Panc1 (cell line): Measurements from ENCODE around the gene PALD1. TPM values are rescaled to one million over a fixed set of nuclear protein-coding genes. Genes with fewer than 3 reads are reported as not detected.

Source experiments
- ATAC-seq: fragments of 200-7000 bp; cut with Tn5 transposase; 2 replicates; pipeline ENCODE4 v1.9.1; 2020; ENCODE audit warnings: mild to moderate bottlenecking, moderate library complexity
- BruUV-seq: library from RNA; stranded (reverse); fragments of 400-500 nt; replicated peaks from 2 replicates; lab custom pipeline; 2021; lab: Mats Ljungman, UMichigan
- CTCF ChIA-PET: fragments of 300-600 bp; sonication (Branson Sonifier 250); formaldehyde crosslinking; loops from one replicate; lab custom pipeline; 2022; ENCODE audit warnings: antibody characterized with exemption; lab: Charles Lee
- POLR2A ChIA-PET: fragments of 300-600 bp; sonication (Branson Sonifier 250); formaldehyde crosslinking; loops from one replicate; lab custom pipeline; 2022; ENCODE audit warnings: antibody characterized with exemption; lab: Charles Lee
- DNase-seq: peaks from one replicate; pipeline ENCODE4 v3.0.0-alpha.2; 2010; ENCODE audit warnings: low read depth, low spot score
- H3K27ac ChIP-seq: 2 replicates; pipeline ENCODE4 v1.5.1; 2011; ENCODE audit warnings: mild to moderate bottlenecking, low read length, inconsistent platforms
- H3K27me3 ChIP-seq: fragments of 200-500 bp; sonication (Bioruptor generic); 2 replicates; pipeline ENCODE4 v1.6.0; 2014; ENCODE audit warnings: low read length, inconsistent platforms; ENCODE audit not compliant: control insufficient read depth, insufficient read depth
- H3K36me3 ChIP-seq: fragments of 200-500 bp; sonication (Bioruptor generic); 2 replicates; pipeline ENCODE4 v1.5.1; 2014; ENCODE audit warnings: inconsistent platforms, mild to moderate bottlenecking, low read length, moderate library complexity; ENCODE audit not compliant: control insufficient read depth, insufficient read depth
- H3K4me1 ChIP-seq: 2 replicates; pipeline ENCODE4 v1.5.1; 2011; ENCODE audit warnings: inconsistent platforms, mild to moderate bottlenecking, low read length, moderate library complexity; ENCODE audit not compliant: control insufficient read depth, insufficient read depth
- H3K4me3 ChIP-seq, 2 experiments: 2 replicates each; pipeline ENCODE4 v1.5.1; 2011 to 2012; ENCODE audit warnings: low read depth in 2 of 2, low read length in 2 of 2, mild to moderate bottlenecking in 2 of 2, inconsistent platforms in 1 of 2, moderate library complexity in 1 of 2
- H3K9me3 ChIP-seq: fragments of 200-500 bp; sonication (Bioruptor generic); 2 replicates; pipeline ENCODE4 v1.5.1; 2014; ENCODE audit warnings: low read depth, mild to moderate bottlenecking, inconsistent platforms, low read length, moderate library complexity; ENCODE audit not compliant: control insufficient read depth, insufficient read depth
- POLR2AphosphoS5 ChIP-seq: IDR thresholded peaks from 2 replicates; pipeline ENCODE4 v1.6.1; 2012; ENCODE audit warnings: mild to moderate bottlenecking, low read depth, low read length, moderate library complexity
- SIN3A ChIP-seq: IDR thresholded peaks from 2 replicates; pipeline ENCODE4 v1.6.1; 2012; ENCODE audit warnings: low read depth, mild to moderate bottlenecking, low read length, moderate library complexity, borderline replicate concordance; ENCODE audit not compliant: insufficient read depth
- TCF7L2 ChIP-seq: IDR thresholded peaks from 2 replicates; pipeline ENCODE4 v1.6.1; 2011; ENCODE audit warnings: mild to moderate bottlenecking, low read depth, low read length, inconsistent platforms
- in situ Hi-C: cut with HindIII; loops from 2 replicates; pipeline ENCODE4 v1.10.0; 2016; ENCODE audit warnings: low sequenced_read_pairs, low pct_unique_long_range_greater_than_20kb
- intact Hi-C: fragments of 100-400 bp; cut with micrococcal nuclease; formaldehyde crosslinking; loops from one replicate; pipeline ENCODE4 v1.10.0; 2022; ENCODE audit not compliant: unreplicated experiment
- total RNA-seq: library from RNA; stranded (reverse); gene quantifications from one replicate; pipeline ENCODE4 v1.2.1, GENCODE V29; 2021; ENCODE audit not compliant: unreplicated experiment
- TF ChIP-seq, protein P1 (sequence below): fragments of 450-650 bp; IDR thresholded peaks from 2 replicates; pipeline ENCODE4 v1.5.1; 2017; ENCODE audit warnings: mild to moderate bottlenecking
- TF ChIP-seq, protein P2 (sequence below), 2 experiments: IDR thresholded peaks; 2 replicates each; pipeline ENCODE4 v1.6.1; 2011 to 2012; ENCODE audit warnings: low read depth in 2 of 2, control low read depth in 1 of 2, low read length in 1 of 2, mild to moderate bottlenecking in 1 of 2, moderate library complexity in 1 of 2; ENCODE audit not compliant: insufficient read depth in 1 of 2

The PALD1 gene
- total RNA-seq, 1 experiment from 2014 or later, result 3.0 TPM

DNA sequence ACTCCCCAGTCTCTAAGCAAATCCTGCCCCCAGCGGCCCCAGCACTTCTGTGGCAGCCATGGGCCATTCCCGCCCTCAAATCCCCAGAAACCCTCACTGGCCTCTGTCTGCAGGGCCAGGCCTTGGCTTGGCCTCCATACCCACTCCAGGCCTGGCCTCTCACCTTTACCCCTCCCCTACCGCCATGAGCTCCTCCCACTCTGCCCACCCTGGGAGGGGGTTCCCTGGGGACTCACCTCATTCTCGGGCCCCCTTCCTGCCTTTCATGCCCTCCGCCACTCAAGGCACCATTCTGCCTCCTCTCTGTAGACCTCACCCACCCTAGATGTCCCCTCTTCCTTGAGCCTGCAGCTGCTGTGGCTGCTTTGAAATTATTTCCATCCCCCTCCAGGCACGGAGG, 83.0 kb downstream of the PALD1 start:
- Histone ChIP-seq H3K27me3 (no peaks in the 10 kb centered on the region), H3K4me3 (no peak overlapping the region), H3K9me3 (no peaks in the 10 kb centered on the region), H3K27ac (no peak overlapping the region), H3K4me1 (peaks cover 5% of the 10 kb centered on the region), H3K36me3 (no peaks in the 10 kb centered on the region)
- intact Hi-C loops (no loop called here), in situ Hi-C loops (no loop called here)
- TF ChIP-seq POLR2AphosphoS5 (no peak), SIN3A (no peak), TCF7L2 (no peak)
- TF ChIP-seq, protein P1, sequence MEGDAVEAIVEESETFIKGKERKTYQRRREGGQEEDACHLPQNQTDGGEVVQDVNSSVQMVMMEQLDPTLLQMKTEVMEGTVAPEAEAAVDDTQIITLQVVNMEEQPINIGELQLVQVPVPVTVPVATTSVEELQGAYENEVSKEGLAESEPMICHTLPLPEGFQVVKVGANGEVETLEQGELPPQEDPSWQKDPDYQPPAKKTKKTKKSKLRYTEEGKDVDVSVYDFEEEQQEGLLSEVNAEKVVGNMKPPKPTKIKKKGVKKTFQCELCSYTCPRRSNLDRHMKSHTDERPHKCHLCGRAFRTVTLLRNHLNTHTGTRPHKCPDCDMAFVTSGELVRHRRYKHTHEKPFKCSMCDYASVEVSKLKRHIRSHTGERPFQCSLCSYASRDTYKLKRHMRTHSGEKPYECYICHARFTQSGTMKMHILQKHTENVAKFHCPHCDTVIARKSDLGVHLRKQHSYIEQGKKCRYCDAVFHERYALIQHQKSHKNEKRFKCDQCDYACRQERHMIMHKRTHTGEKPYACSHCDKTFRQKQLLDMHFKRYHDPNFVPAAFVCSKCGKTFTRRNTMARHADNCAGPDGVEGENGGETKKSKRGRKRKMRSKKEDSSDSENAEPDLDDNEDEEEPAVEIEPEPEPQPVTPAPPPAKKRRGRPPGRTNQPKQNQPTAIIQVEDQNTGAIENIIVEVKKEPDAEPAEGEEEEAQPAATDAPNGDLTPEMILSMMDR, result no peak
- TF ChIP-seq, protein P2, sequence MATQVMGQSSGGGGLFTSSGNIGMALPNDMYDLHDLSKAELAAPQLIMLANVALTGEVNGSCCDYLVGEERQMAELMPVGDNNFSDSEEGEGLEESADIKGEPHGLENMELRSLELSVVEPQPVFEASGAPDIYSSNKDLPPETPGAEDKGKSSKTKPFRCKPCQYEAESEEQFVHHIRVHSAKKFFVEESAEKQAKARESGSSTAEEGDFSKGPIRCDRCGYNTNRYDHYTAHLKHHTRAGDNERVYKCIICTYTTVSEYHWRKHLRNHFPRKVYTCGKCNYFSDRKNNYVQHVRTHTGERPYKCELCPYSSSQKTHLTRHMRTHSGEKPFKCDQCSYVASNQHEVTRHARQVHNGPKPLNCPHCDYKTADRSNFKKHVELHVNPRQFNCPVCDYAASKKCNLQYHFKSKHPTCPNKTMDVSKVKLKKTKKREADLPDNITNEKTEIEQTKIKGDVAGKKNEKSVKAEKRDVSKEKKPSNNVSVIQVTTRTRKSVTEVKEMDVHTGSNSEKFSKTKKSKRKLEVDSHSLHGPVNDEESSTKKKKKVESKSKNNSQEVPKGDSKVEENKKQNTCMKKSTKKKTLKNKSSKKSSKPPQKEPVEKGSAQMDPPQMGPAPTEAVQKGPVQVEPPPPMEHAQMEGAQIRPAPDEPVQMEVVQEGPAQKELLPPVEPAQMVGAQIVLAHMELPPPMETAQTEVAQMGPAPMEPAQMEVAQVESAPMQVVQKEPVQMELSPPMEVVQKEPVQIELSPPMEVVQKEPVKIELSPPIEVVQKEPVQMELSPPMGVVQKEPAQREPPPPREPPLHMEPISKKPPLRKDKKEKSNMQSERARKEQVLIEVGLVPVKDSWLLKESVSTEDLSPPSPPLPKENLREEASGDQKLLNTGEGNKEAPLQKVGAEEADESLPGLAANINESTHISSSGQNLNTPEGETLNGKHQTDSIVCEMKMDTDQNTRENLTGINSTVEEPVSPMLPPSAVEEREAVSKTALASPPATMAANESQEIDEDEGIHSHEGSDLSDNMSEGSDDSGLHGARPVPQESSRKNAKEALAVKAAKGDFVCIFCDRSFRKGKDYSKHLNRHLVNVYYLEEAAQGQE (IDR thresholded peaks at IDR 0.05; ENCODE audit: insufficient read depth in 1 of 2, low read depth in 2 of 2, low read length in 1 of 2), result no peak
- DNase-seq (no peak), ATAC-seq (no peak)
- POLR2A ChIA-PET, result no interaction called here
- CTCF ChIA-PET, result no interaction called here
- BruUV-seq, result no TSS peak

DNA sequence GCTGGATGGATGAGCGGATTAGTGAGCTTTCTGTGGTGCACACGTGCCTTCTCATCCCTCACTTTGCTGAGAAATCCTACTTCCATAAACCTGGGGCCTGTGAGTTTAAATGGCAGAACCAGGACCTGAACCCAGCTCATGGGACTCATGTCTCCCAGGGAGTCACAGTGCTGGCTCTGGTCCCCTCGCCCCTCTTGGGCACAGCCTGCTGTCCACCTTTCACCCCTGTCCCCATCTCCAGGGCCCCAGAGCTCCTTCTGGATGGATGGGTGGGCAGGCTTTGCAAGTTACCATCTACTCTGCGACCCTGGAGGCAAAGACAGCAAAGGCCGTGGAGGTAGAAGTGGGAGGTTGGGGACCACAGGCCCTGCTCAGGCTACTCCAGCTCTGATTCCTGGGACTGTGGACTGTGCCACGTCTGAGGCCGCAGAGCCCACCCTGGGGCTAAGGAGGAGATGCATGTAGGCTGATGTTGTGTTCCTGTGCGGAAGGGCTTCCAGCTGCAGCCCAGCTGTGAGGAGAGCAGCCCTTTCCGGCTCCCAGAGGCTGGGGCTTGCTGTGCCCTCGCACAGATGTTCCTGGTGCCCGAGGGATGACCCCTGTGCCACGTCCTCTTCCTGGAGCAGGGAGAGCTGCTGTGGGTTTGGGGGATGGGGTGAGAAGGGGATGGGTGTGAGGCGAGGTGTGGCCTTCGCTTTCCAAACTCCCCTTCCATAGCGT, 83.6 kb downstream of the PALD1 start:
- H3K9me3 ChIP-seq, result no peaks in the 10 kb centered on the region
- ChIA-PET POLR2A (no interaction called here), CTCF (no interaction called here)
- BruUV-seq, result no TSS peak
- intact Hi-C loops, result no loop called here
- no peak for ATAC-seq
- in situ Hi-C loops, result no loop called here
- TF ChIP-seq, protein P2 (IDR thresholded peaks at IDR 0.05; ENCODE audit: insufficient read depth in 1 of 2, low read depth in 2 of 2, low read length in 1 of 2), result no peak
- TF ChIP-seq POLR2AphosphoS5, result no peak
- no peak for TF ChIP-seq TCF7L2
- TF ChIP-seq, protein P1, result no peak
- no peak for TF ChIP-seq SIN3A
- peaks cover 5% of the 10 kb centered on the region for H3K4me1 ChIP-seq
- no peak overlapping the region for H3K4me3 ChIP-seq
- no peaks in the 10 kb centered on the region for H3K36me3 ChIP-seq
- no peak for DNase-seq
- no peak overlapping the region for H3K27ac ChIP-seq
- no peaks in the 10 kb centered on the region for H3K27me3 ChIP-seq
